Measurements from ENCODE around the gene KCTD21.

Gene KCTD21

GRCh38 chr11:78220218-78221157 lies 32.1 kb upstream of the KCTD21 start:
- DNase-seq, result no peak
- in situ Hi-C loops (cut with HindIII; ENCODE audit: low pct_ligation_motif_present, low pct_unique_long_range_greater_than_20kb, low sequenced_read_pairs), result no loop called here

- DNase-seq, result no peak
- in situ Hi-C loops (cut with HindIII; ENCODE audit: low pct_ligation_motif_present, low pct_unique_long_range_greater_than_20kb, low sequenced_read_pairs), result no loop called here
Observed at GRCh38 chr11:78219493-78220217, 31.2 kb upstream of the KCTD21 start.

GRCh38 chr11:78218707-78219492 lies 30.5 kb upstream of the KCTD21 start:
- in situ Hi-C loops (cut with HindIII; ENCODE audit: low pct_ligation_motif_present, low pct_unique_long_range_greater_than_20kb, low sequenced_read_pairs), result no loop called here
- DNase-seq, result no peak

- in situ Hi-C loops (cut with HindIII; ENCODE audit: low pct_ligation_motif_present, low pct_unique_long_range_greater_than_20kb, low sequenced_read_pairs), result no loop called here
- no peak for DNase-seq
Observed at GRCh38 chr11:78217650-78218541, 29.5 kb upstream of the KCTD21 start.

GRCh38 chr11:78216571-78217287 lies 28.3 kb upstream of the KCTD21 start:
- in situ Hi-C loops (cut with HindIII; ENCODE audit: low pct_ligation_motif_present, low pct_unique_long_range_greater_than_20kb, low sequenced_read_pairs), result no loop called here
- no peak for DNase-seq

GRCh38 chr11:78216021-78216420 lies 27.6 kb upstream of the KCTD21 start:
- no peak for DNase-seq
- in situ Hi-C loops (cut with HindIII; ENCODE audit: low pct_ligation_motif_present, low pct_unique_long_range_greater_than_20kb, low sequenced_read_pairs), result no loop called here

GRCh38 chr11:78214331-78215194 lies 26.1 kb upstream of the KCTD21 start:
- in situ Hi-C loops (cut with HindIII; ENCODE audit: low pct_ligation_motif_present, low pct_unique_long_range_greater_than_20kb, low sequenced_read_pairs), result no loop called here
- no peak for DNase-seq

- in situ Hi-C loops (cut with HindIII; ENCODE audit: low pct_ligation_motif_present, low pct_unique_long_range_greater_than_20kb, low sequenced_read_pairs), result no loop called here
- no peak for DNase-seq
Observed at GRCh38 chr11:78213526-78214330, 25.3 kb upstream of the KCTD21 start.

- in situ Hi-C loops (cut with HindIII; ENCODE audit: low pct_ligation_motif_present, low pct_unique_long_range_greater_than_20kb, low sequenced_read_pairs), result no loop called here
- DNase-seq, result no peak
Observed at GRCh38 chr11:78212586-78213371, 24.4 kb upstream of the KCTD21 start.

- in situ Hi-C loops (cut with HindIII; ENCODE audit: low pct_ligation_motif_present, low pct_unique_long_range_greater_than_20kb, low sequenced_read_pairs), result no loop called here
- DNase-seq, result no peak
Observed at GRCh38 chr11:78211565-78211964, 23.1 kb upstream of the KCTD21 start.

- in situ Hi-C loops (cut with HindIII; ENCODE audit: low pct_ligation_motif_present, low pct_unique_long_range_greater_than_20kb, low sequenced_read_pairs), result no loop called here
- DNase-seq, result no peak
Observed at GRCh38 chr11:78210000-78210608, 21.7 kb upstream of the KCTD21 start.

GRCh38 chr11:78209478-78209877 lies 21.1 kb upstream of the KCTD21 start:
- in situ Hi-C loops (cut with HindIII; ENCODE audit: low pct_ligation_motif_present, low pct_unique_long_range_greater_than_20kb, low sequenced_read_pairs), result no loop called here
- no peak for DNase-seq

- in situ Hi-C loops (cut with HindIII; ENCODE audit: low pct_ligation_motif_present, low pct_unique_long_range_greater_than_20kb, low sequenced_read_pairs), result no loop called here
- no peak for DNase-seq
Observed at GRCh38 chr11:78208257-78209165, 20.1 kb upstream of the KCTD21 start.

Data from ACHN (cell line).